RWPE2 (cell line): ENCODE results near the gene GATAD1.

ENCODE experiments used
- ATAC-seq: fragments of 200-7000 bp; cut with Tn5 transposase; 3 replicates; pipeline ENCODE4 v1.9.1; 2021; ENCODE audit warnings: low read depth
- DNase-seq: peaks from one replicate; pipeline ENCODE4 v3.0.0-alpha.2; 2020; ENCODE audit warnings: low spot score
- H3K27ac ChIP-seq: fragments of 450-650 bp; 2 replicates; pipeline ENCODE4 v1.5.1; 2017; ENCODE audit warnings: mild to moderate bottlenecking; ENCODE audit not compliant: poor library complexity, severe bottlenecking
- H3K27me3 ChIP-seq: fragments of 250-450 bp; sonication (Bioruptor Pico); 2 replicates; pipeline ENCODE4 v1.5.1; 2021; ENCODE audit warnings: mild to moderate bottlenecking, moderate library complexity; ENCODE audit not compliant: insufficient read depth, poor library complexity, severe bottlenecking
- H3K36me3 ChIP-seq: fragments of 250-450 bp; sonication (Bioruptor Pico); 2 replicates; pipeline ENCODE4 v1.5.1; 2020; ENCODE audit warnings: low read depth, mild to moderate bottlenecking, moderate library complexity
- H3K4me1 ChIP-seq: fragments of 250-450 bp; sonication (Bioruptor Pico); 2 replicates; pipeline ENCODE4 v1.5.1; 2021; ENCODE audit warnings: mild to moderate bottlenecking, moderate library complexity; ENCODE audit not compliant: insufficient read depth, poor library complexity, severe bottlenecking
- H3K4me3 ChIP-seq: fragments of 250-450 bp; sonication (Bioruptor Pico); 2 replicates; pipeline ENCODE4 v1.5.1; 2021; ENCODE audit warnings: mild to moderate bottlenecking, moderate library complexity; ENCODE audit not compliant: severe bottlenecking
- H3K9me3 ChIP-seq: fragments of 250-450 bp; sonication (Bioruptor Pico); 2 replicates; pipeline ENCODE4 v1.5.1; 2021; ENCODE audit warnings: mild to moderate bottlenecking, moderate library complexity; ENCODE audit not compliant: severe bottlenecking
- CTCF ChIP-seq: fragments of 450-650 bp; IDR thresholded peaks from one replicate; pipeline ENCODE4 v1.5.1; 2017; ENCODE audit warnings: mild to moderate bottlenecking, moderate library complexity; ENCODE audit not compliant: poor library complexity, severe bottlenecking

The GATAD1 gene

GRCh38 chr7:92448205-92448747, 994 bp downstream of the GATAD1 start:
- H3K27ac ChIP-seq, result peak overlapping the region; percentile 70
- H3K4me3 ChIP-seq, result peak overlapping the region; percentile 90
- peaks cover 46% of the 10 kb centered on the region for H3K36me3 ChIP-seq
- DNase-seq (no peak), ATAC-seq (peak; percentile 56)
- TF ChIP-seq CTCF, result peak; percentile 32
- no peaks in the 10 kb centered on the region for H3K9me3 ChIP-seq
- H3K4me1 ChIP-seq, result peaks cover 8% of the 10 kb centered on the region
- no peaks in the 10 kb centered on the region for H3K27me3 ChIP-seq

GRCh38 chr7:92451645-92452044, 4.4 kb downstream of the GATAD1 start:
- Histone ChIP-seq H3K36me3 (peaks cover 80% of the 10 kb centered on the region), H3K9me3 (no peaks in the 10 kb centered on the region)

GRCh38 chr7:92456236-92456635, 9.0 kb downstream of the GATAD1 start:
- Histone ChIP-seq H3K4me3 (no peak overlapping the region), H3K4me1 (peaks cover 5% of the 10 kb centered on the region), H3K27me3 (no peaks in the 10 kb centered on the region), H3K27ac (no peak overlapping the region), H3K36me3 (peaks cover 69% of the 10 kb centered on the region), H3K9me3 (no peaks in the 10 kb centered on the region)
- ATAC-seq (no peak), DNase-seq (no peak)
- no peak for TF ChIP-seq CTCF

More at GRCh38 chr7:92451645-92452044, 4.4 kb downstream of the GATAD1 start:
- Histone ChIP-seq H3K4me3 (no peak overlapping the region), H3K4me1 (peaks cover 8% of the 10 kb centered on the region), H3K27ac (no peak overlapping the region), H3K27me3 (no peaks in the 10 kb centered on the region)
- TF ChIP-seq CTCF, result no peak
- no peak for ATAC-seq
- DNase-seq, result no peak

- Histone ChIP-seq H3K9me3 (no peaks in the 10 kb centered on the region), H3K4me3 (no peak overlapping the region), H3K4me1 (peaks cover 8% of the 10 kb centered on the region), H3K27ac (peak overlapping the region; percentile 9), H3K27me3 (no peaks in the 10 kb centered on the region), H3K36me3 (peaks cover 30% of the 10 kb centered on the region)
- ATAC-seq, result peak; percentile 75
- DNase-seq, result no peak
- no peak for TF ChIP-seq CTCF
Observed at GRCh38 chr7:92460109-92460508, 12.8 kb downstream of the GATAD1 start.

- DNase-seq, result no peak
- Histone ChIP-seq H3K27me3 (no peaks in the 10 kb centered on the region), H3K9me3 (no peaks in the 10 kb centered on the region), H3K4me3 (no peak overlapping the region), H3K36me3 (peaks cover 26% of the 10 kb centered on the region), H3K27ac (no peak overlapping the region), H3K4me1 (peaks cover 8% of the 10 kb centered on the region)
- ATAC-seq, result no peak
- no peak for TF ChIP-seq CTCF
Observed at GRCh38 chr7:92460510-92460909, 13.2 kb downstream of the GATAD1 start.
